PC-3 (cell line): Measurements from ENCODE around the gene SHBG. TPM values are rescaled to one million over a fixed set of nuclear protein-coding genes. Genes with fewer than 3 reads are reported as not detected.
A peak's percentile ranks its signal among the peaks of the same experiment; 100 is the strongest.

Source experiments
- ATAC-seq: fragments of 200-7000 bp; cut with Tn5 transposase; 2 replicates; pipeline ENCODE4 v1.9.1; 2020; ENCODE audit warnings: mild to moderate bottlenecking, moderate library complexity
- BruUV-seq: library from RNA; stranded (reverse); fragments of 400-500 nt; replicated peaks from 2 replicates; lab custom pipeline; 2021; lab: Mats Ljungman, UMichigan
- CTCF ChIA-PET: fragments of 300-600 bp; sonication (Branson Sonifier 250); formaldehyde crosslinking; loops from one replicate; lab custom pipeline; 2022; ENCODE audit warnings: antibody characterized with exemption; lab: Charles Lee
- POLR2A ChIA-PET: fragments of 300-600 bp; sonication (Branson Sonifier 250); formaldehyde crosslinking; loops from one replicate; lab custom pipeline; 2022; ENCODE audit warnings: antibody characterized with exemption; ENCODE audit not compliant: unreplicated experiment; lab: Charles Lee
- DNase-seq: peaks from one replicate; pipeline ENCODE4 v3.0.0-alpha.2; 2015
- H2AFZ ChIP-seq: fragments of 300-600 bp; sonication (generic); 2 replicates; pipeline ENCODE4 v1.6.0; 2016; ENCODE audit warnings: antibody characterized with exemption, low read length
- H3F3A ChIP-seq: fragments of 300-600 bp; sonication (generic); one replicate; pipeline ENCODE4 v1.6.0; 2017; ENCODE audit warnings: antibody characterized with exemption, low read length, control low read depth, mild to moderate bottlenecking; ENCODE audit not compliant: unreplicated experiment
- H3K27ac ChIP-seq: fragments of 300-600 bp; sonication (generic); 2 replicates; pipeline ENCODE4 v1.5.1; 2016; ENCODE audit warnings: mild to moderate bottlenecking, low read length
- H3K27me3 ChIP-seq: fragments of 300-600 bp; sonication (generic); 2 replicates; pipeline ENCODE4 v1.6.1; 2016; ENCODE audit warnings: low read length, mixed read lengths
- H3K36me3 ChIP-seq: fragments of 300-600 bp; sonication (generic); 2 replicates; pipeline ENCODE4 v1.6.1; 2016; ENCODE audit warnings: low read depth, mixed run types, low read length, mixed read lengths
- H3K4me1 ChIP-seq: fragments of 300-600 bp; sonication (generic); 2 replicates; pipeline ENCODE4 v1.5.1; 2016; ENCODE audit warnings: low read length; ENCODE audit not compliant: insufficient read depth
- H3K4me2 ChIP-seq: fragments of 300-600 bp; sonication (generic); 2 replicates; pipeline ENCODE4 v1.6.0; 2016; ENCODE audit warnings: low read length
- H3K4me3 ChIP-seq: fragments of 300-600 bp; sonication (generic); 2 replicates; pipeline ENCODE4 v1.5.1; 2016; ENCODE audit warnings: mild to moderate bottlenecking, low read length, mixed read lengths
- H3K79me2 ChIP-seq: fragments of 300-600 bp; sonication (generic); 2 replicates; pipeline ENCODE4 v1.6.1; 2017; ENCODE audit warnings: low read length, mixed read lengths
- H3K9ac ChIP-seq: fragments of 300-600 bp; sonication (generic); 2 replicates; pipeline ENCODE4 v1.6.0; 2016; ENCODE audit warnings: mild to moderate bottlenecking, low read length
- H3K9me2 ChIP-seq: fragments of 300-600 bp; sonication (generic); replicated peaks from 2 replicates; pipeline ENCODE4 v1.6.1; 2016; ENCODE audit warnings: mixed run types, low read length, mixed read lengths
- H3K9me3 ChIP-seq: fragments of 300-600 bp; sonication (generic); 2 replicates; pipeline ENCODE4 v1.6.1; 2016; ENCODE audit warnings: low read length, mixed read lengths
- H4K20me1 ChIP-seq: fragments of 300-600 bp; sonication (generic); 2 replicates; pipeline ENCODE4 v1.6.1; 2016; ENCODE audit warnings: low read length, mixed read lengths
- EZH2 ChIP-seq: fragments of 300-600 bp; sonication (generic); IDR thresholded peaks from one replicate; pipeline ENCODE4 v1.6.1; 2017; ENCODE audit warnings: antibody characterized with exemption, mild to moderate bottlenecking, low read length; ENCODE audit not compliant: unreplicated experiment
- EZH2phosphoT487 ChIP-seq: fragments of 300-600 bp; sonication (generic); IDR thresholded peaks from 2 replicates; pipeline ENCODE4 v1.6.1; 2018; ENCODE audit warnings: mild to moderate bottlenecking, antibody characterized with exemption, low read length, borderline replicate concordance
- intact Hi-C: fragments of 100-400 bp; cut with micrococcal nuclease; formaldehyde crosslinking; loops from 2 replicates; pipeline ENCODE4 v1.9.0; 2023
- total RNA-seq: library from RNA; depleted of rRNA; stranded (reverse); fragments of >200 nt; gene quantifications from 2 replicates; pipeline ENCODE4 v1.2.3, GENCODE V29; 2014
- TF ChIP-seq, protein P1 (sequence below): fragments of 300-600 bp; sonication (generic); conservative IDR thresholded peaks from 2 replicates; pipeline ENCODE4 v1.5.1; 2017; ENCODE audit warnings: antibody characterized with exemption, low read depth, mild to moderate bottlenecking, low read length

Gene SHBG
- total RNA-seq, 1 experiment from 2014 or later, result not detected

DNA sequence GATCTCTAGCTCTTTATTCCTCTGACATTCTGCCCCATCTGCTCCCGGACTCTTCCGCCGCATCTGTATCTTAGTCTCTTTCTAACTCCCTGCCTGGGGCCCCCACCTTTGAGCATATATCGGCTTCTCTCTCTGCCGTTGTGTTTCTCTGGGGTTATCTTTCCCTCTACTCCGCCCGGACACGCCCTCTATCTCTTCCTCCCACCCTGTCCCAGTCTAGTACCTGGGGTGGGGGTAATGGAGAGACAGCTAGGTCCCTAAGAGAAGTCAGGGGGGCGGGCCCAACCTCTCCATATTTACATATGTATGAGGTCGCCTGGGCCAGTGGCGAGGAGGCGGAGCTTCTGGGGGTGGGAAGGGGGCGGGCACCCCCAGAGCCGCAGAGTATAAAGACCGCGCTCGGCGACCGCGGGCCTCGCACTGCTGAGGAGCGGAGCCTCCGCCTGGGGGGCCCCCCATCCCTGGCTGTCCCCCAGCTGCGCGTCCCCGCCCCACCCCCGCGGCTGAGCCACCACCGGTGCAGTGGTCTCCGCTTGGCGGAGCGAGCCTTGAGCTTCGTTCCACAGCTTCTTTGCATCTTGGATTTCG lies 20.7 kb downstream of the SHBG start, which contains the start of gene ATP1B2:
Gene ATP1B2, plus strand, starts transcription at position 418 of the 588 bp plus-strand sequence. CDS start 593 bp downstream, outside the sequence.
- no peaks in the 10 kb centered on the region for H3F3A ChIP-seq
- H3K27ac ChIP-seq, result no peak within 1 kb of the TSS
- no peak within 1 kb of the TSS for H3K9ac ChIP-seq
- no TSS peak for BruUV-seq
- H3K4me2 ChIP-seq, result peak within 1 kb of the TSS; percentile 86
- intact Hi-C loops, result no loop called here
- no peaks in the 10 kb centered on the region for H3K9me3 ChIP-seq
- peak; percentile 47 for DNase-seq
- TF ChIP-seq EZH2 (no peak), EZH2phosphoT487 (no peak)
- TF ChIP-seq, protein P1, sequence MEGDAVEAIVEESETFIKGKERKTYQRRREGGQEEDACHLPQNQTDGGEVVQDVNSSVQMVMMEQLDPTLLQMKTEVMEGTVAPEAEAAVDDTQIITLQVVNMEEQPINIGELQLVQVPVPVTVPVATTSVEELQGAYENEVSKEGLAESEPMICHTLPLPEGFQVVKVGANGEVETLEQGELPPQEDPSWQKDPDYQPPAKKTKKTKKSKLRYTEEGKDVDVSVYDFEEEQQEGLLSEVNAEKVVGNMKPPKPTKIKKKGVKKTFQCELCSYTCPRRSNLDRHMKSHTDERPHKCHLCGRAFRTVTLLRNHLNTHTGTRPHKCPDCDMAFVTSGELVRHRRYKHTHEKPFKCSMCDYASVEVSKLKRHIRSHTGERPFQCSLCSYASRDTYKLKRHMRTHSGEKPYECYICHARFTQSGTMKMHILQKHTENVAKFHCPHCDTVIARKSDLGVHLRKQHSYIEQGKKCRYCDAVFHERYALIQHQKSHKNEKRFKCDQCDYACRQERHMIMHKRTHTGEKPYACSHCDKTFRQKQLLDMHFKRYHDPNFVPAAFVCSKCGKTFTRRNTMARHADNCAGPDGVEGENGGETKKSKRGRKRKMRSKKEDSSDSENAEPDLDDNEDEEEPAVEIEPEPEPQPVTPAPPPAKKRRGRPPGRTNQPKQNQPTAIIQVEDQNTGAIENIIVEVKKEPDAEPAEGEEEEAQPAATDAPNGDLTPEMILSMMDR, result no peak
- ChIA-PET CTCF (interaction anchor here (0.6 to 0.9 kb wide), 3 partner anchors 18 to 35 kb away, joined by 5 to 6 read pairs (median 5); partner anchors contain the start of gene SAT2), POLR2A (interaction anchor here (0.6 kb wide), 2 partner anchors 23 to 154 kb away, joined by 6 read pairs; no protein-coding TSS in a partner anchor)
- peaks cover 13% of the 10 kb centered on the region for H3K27me3 ChIP-seq
- no peaks in the 10 kb centered on the region for H3K79me2 ChIP-seq
- H3K4me1 ChIP-seq, result no peaks in the 10 kb centered on the region; the same call in 1 of the 2 replicates
- peak within 1 kb of the TSS; percentile 75 for H2AFZ ChIP-seq
- ATAC-seq, result peak; percentile 84
- no peaks in the 10 kb centered on the region for H4K20me1 ChIP-seq
- no peaks in the 10 kb centered on the region for H3K9me2 ChIP-seq
- H3K4me3 ChIP-seq, result peak within 1 kb of the TSS; percentile 64
- no peaks in the 10 kb centered on the region for H3K36me3 ChIP-seq

DNA sequence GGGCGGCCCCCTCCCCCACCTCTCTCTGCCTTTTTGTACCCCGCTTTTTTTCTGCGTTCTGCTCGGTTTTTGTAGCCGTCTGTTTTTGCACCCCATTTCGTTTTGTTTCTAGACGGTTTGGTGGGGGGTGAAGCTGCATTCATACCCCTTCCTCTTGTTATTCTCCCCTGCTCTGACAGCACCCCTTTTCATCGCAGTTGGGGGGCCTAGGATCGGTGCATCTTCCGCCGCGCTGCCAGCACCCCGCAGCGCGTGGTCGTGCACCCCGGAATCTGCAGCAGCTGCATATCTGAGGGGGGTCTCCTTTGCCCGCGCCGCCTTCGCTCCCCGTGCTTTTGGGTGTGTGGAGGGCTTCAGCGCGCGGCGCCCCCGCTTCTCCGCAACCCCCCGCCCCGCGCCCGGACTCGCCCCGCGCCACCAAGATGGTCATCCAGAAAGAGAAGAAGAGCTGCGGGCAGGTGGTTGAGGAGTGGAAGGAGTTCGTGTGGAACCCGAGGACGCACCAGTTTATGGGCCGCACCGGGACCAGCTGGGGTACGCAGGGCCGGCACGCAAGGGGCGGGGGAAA lies 21.2 kb downstream of the SHBG start:
- ChIA-PET POLR2A (no interaction called here), CTCF (interaction anchor here (0.6 to 0.9 kb wide), 3 partner anchors 19 to 36 kb away, joined by 5 to 6 read pairs (median 5); partner anchors contain the start of gene SAT2)
- BruUV-seq, result no TSS peak
- Histone ChIP-seq H3F3A (no peaks in the 10 kb centered on the region), H3K27me3 (peaks cover 13% of the 10 kb centered on the region), H3K9me2 (no peaks in the 10 kb centered on the region), H3K27ac (no peak overlapping the region), H3K4me2 (peak overlapping the region; percentile 86), H3K79me2 (no peaks in the 10 kb centered on the region), H3K9me3 (no peaks in the 10 kb centered on the region), H2AFZ (no peak overlapping the region; the same call in 1 of the 2 replicates), H3K4me3 (peak overlapping the region; percentile 64), H3K36me3 (no peaks in the 10 kb centered on the region), H4K20me1 (no peaks in the 10 kb centered on the region), H3K4me1 (no peaks in the 10 kb centered on the region; the same call in 1 of the 2 replicates), H3K9ac (no peak overlapping the region)
- DNase-seq, result no peak
- no peak for ATAC-seq
- intact Hi-C loops, result no loop called here
- TF ChIP-seq EZH2 (no peak), EZH2phosphoT487 (no peak)
- TF ChIP-seq, protein P1, result no peak
